RKO (cell line): ENCODE results near the gene FBXL15.
A peak's percentile ranks its signal among the peaks of the same experiment; 100 is the strongest.

ENCODE experiments used
- DNase-seq: peaks from one replicate; pipeline ENCODE4 v3.0.0-alpha.2; 2016; ENCODE audit warnings: low spot score

The FBXL15 gene

GRCh38 chr10:102457591-102458150 is 37.0 kb downstream of the FBXL15 start:
- no peak for DNase-seq

DNA sequence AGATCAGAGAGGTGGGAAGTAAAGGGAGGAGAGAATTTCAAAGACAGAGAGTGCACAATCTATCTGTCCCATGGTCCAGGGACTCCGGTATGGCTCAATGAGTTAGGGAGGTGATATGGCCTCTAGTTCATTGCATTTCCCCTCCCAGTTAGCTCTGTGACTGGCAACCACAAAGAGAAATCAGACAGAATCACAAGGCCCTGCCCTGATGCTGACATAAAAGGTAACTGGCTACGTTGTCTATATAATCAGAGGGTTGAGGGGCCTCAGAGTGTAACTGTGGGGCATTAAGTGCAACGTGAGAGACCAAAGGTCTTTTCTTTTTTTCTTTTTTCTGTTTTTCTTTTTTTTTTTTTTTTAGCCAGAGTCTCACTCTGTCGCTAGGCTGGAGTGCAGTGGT is 38.0 kb downstream of the FBXL15 start:
- DNase-seq = no peak

- DNase-seq = no peak
These were observed 40.2 kb downstream of the FBXL15 start for GRCh38 chr10:102460836-102461186.

DNA sequence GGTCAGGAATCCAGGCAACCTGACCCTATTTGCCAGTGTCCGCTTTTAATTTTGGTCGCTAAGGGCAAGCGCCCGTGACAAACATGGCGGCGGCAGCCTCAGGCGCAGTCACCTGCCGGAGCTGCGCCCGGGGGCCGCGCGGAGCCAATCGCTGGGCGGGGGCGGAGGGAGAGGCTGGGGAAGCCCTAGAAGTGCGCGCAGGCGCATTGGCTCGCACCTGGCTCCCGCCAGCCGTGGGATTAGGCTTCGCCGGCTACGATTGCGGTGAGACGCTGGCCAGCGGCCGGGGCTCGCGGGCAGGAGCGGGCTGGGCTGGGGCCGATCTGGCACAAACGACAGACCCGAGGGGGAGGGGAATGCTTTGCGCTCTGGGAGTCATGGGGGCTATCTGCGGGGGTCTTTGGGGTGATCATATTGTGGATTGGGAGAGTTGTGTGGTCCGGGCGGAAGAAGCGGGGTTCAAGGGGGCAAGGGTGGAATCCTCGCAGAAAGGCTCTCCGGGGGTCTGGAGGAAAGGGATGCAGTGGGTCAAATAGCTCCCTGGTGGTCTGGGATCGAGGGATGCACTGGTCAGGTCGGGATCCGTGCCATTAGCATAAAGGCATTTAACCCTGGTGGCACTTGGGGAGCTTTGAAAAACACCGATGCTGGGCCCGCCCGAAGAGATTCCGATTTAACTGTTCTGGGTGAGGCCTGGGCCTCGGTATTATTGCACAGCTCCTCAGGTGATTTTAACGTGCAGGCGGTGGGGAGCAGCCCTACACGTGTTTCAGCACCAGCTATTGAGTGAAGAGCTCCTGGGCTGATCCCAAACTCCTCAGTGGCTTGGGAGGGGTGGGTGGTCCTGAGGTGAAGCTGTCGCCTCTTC is 40.8 kb downstream of the FBXL15 start:
- DNase-seq = peak; percentile 84

- DNase-seq = no peak
These were observed 41.9 kb downstream of the FBXL15 start for GRCh38 chr10:102462512-102463054.

DNA sequence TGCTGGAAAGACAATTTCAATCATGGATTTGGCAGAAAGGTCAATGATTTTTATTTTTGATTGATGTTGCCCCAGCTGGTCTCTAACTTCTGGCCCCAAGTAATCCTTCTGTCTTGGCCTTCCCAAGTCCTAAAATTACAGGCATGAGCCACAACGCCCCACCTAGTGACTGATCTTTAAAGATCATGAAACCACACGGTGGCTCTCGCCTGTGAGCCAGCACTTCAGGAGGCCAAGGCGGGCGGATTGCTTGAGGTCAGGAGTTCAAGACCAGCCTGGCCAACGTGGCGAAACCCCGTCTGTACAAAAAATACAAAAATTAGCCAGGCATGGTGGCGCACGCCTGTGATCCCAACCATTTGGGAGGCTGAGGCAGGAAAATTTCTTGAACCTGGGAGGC is 43.3 kb downstream of the FBXL15 start:
- DNase-seq = no peak

GRCh38 chr10:102465466-102465865 is 44.8 kb downstream of the FBXL15 start:
- no peak for DNase-seq

GRCh38 chr10:102467318-102467717 is 46.7 kb downstream of the FBXL15 start:
- no peak for DNase-seq

- DNase-seq = no peak
These were observed 47.4 kb downstream of the FBXL15 start for GRCh38 chr10:102467971-102468438.

- DNase-seq = no peak
These were observed 48.0 kb downstream of the FBXL15 start for GRCh38 chr10:102468683-102469082.

- DNase-seq = no peak
These were observed 50.2 kb downstream of the FBXL15 start for GRCh38 chr10:102470579-102471546.
